Measurements from ENCODE around the gene TAB2. TPM values are rescaled to one million over a fixed set of nuclear protein-coding genes. Genes with fewer than 3 reads are reported as not detected.
"Not testable (repeated sequence)": the region's sequence is repeated elsewhere in the genome, so short reads cannot be mapped to it uniquely, and the experiment has no call there.

TAB2 gene
- total and polyA plus RNA-seq, 2 donors (not counting 3 experiments of a cell fraction or from before 2014, with no cell fraction given): 26.0 to 37.4 TPM

DNA sequence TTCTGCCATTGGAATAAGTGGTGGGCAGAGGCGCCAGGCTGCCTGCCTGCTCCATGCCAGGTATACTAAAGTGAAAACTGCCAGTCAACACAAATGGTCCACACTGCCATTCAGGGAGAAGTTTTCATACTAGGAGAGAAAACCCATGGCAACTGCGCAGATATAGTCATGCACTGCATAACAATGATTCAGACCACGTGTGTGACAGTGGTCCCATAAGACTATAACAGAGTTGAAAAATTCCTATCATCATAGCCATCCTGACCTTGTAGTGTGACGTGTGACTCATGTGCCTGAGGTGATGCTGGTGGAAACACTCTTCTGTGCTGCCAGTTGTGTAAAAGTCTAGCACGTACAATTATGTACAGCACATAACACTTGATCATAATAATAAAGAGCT, 142.2 kb downstream of the TAB2 start:
- no peak for DNase-seq (ENCODE audit: low read depth, low spot score)
- no peak for TF ChIP-seq GATA2 (IDR thresholded peaks at IDR 0.05; ENCODE audit: insufficient read depth, insufficient read length, low read depth, low read length)
- BruUV-seq (replicated peaks): no TSS peak
- H3K27ac ChIP-seq (ENCODE audit: insufficient read depth, low read depth, low read length): no peak overlapping the region
- H3K4me2 ChIP-seq (ENCODE audit: insufficient read depth, low read length): no peak overlapping the region
- no peaks in the 10 kb centered on the region for H3K9me3 ChIP-seq (replicated peaks; ENCODE audit: control insufficient read depth, insufficient read depth, low read length)
- intact Hi-C loops (cut with micrococcal nuclease) (no loop called here), dilution Hi-C loops (cut with MboI; ENCODE audit: extremely low pct_ligation_motif_present, low sequenced_read_pairs) (no loop called here)
- H4K20me1 ChIP-seq (replicated peaks; ENCODE audit: control insufficient read depth, extremely low read depth, insufficient read depth, low read length): no peaks in the 10 kb centered on the region
- H3K9ac ChIP-seq (replicated peaks; ENCODE audit: extremely low read depth, insufficient read depth, low read length): no peak overlapping the region
- H3K36me3 ChIP-seq (ENCODE audit: control insufficient read depth in 2 of 2, extremely low read depth in 1 of 2, insufficient read depth in 2 of 2, low read length in 2 of 2): no peaks in the 10 kb centered on the region
- no peak for FAIRE-seq
- H3K27me3 ChIP-seq (ENCODE audit: control insufficient read depth in 2 of 2, insufficient read depth in 2 of 2, low read length in 2 of 2): peaks cover 6% of the 10 kb centered on the region in 2 experiments
- no peaks in the 10 kb centered on the region for H3K79me2 ChIP-seq (ENCODE audit: control insufficient read depth, insufficient read depth, low read length)
- CTCF ChIA-PET: no interaction called here
- no peak overlapping the region for H3K4me3 ChIP-seq (replicated peaks in 1 of 3; ENCODE audit: insufficient read depth in 1 of 3, low read depth in 1 of 3, low read length in 3 of 3)
- no peaks in the 10 kb centered on the region for H3K4me1 ChIP-seq (ENCODE audit: control insufficient read depth, extremely low read depth, insufficient read depth, low read length)
- POLR2A ChIA-PET: no interaction called here
- H2AFZ ChIP-seq (ENCODE audit: low read depth, low read length): no peak overlapping the region
- no peaks in the 10 kb centered on the region for H3K9me1 ChIP-seq (replicated peaks; ENCODE audit: control insufficient read depth, extremely low read depth, insufficient read depth, low read length)

DNA sequence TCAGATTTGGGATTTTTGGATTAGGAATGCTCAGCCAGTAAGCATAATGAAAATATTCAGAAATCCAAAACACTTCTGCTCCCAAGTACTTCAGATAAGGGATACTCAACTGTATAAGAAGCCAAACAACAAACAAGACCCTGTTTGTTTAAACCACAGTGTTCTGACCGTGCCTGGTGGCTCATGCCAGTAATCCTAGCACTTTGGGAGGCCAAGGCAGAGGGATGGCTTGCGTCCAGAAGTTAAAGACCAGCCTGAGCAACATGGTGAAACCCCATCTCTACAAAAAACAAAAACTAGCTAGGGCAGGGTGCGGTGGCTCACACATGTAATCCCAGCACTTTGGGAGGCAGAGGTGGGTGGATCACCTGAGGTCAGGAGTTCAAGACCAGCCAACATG, 142.7 kb downstream of the TAB2 start:
- H3K79me2 ChIP-seq (ENCODE audit: control insufficient read depth, insufficient read depth, low read length); dilution Hi-C loops (cut with MboI; ENCODE audit: extremely low pct_ligation_motif_present, low sequenced_read_pairs); H3K27me3 ChIP-seq (ENCODE audit: control insufficient read depth in 2 of 2, insufficient read depth in 2 of 2, low read length in 2 of 2); H3K9me1 ChIP-seq (replicated peaks; ENCODE audit: control insufficient read depth, extremely low read depth, insufficient read depth, low read length); H3K4me3 ChIP-seq (replicated peaks in 1 of 3; ENCODE audit: insufficient read depth in 1 of 3, low read depth in 1 of 3, low read length in 3 of 3); H3K9ac ChIP-seq (replicated peaks; ENCODE audit: extremely low read depth, insufficient read depth, low read length); H4K20me1 ChIP-seq (replicated peaks; ENCODE audit: control insufficient read depth, extremely low read depth, insufficient read depth, low read length); DNase-seq (ENCODE audit: low read depth, low spot score); H3K9me3 ChIP-seq (replicated peaks; ENCODE audit: control insufficient read depth, insufficient read depth, low read length); H3K4me2 ChIP-seq (ENCODE audit: insufficient read depth, low read length); FAIRE-seq; BruUV-seq (replicated peaks); intact Hi-C loops (cut with micrococcal nuclease); H3K4me1 ChIP-seq (ENCODE audit: control insufficient read depth, extremely low read depth, insufficient read depth, low read length); H2AFZ ChIP-seq (ENCODE audit: low read depth, low read length); H3K27ac ChIP-seq (ENCODE audit: insufficient read depth, low read depth, low read length); POLR2A ChIA-PET; H3K36me3 ChIP-seq (ENCODE audit: control insufficient read depth in 2 of 2, extremely low read depth in 1 of 2, insufficient read depth in 2 of 2, low read length in 2 of 2): not testable (repeated sequence)
- CTCF ChIA-PET: interaction anchor here (1.2 kb wide), 1 partner anchor 13 kb away, joined by 3 read pairs; no protein-coding TSS in a partner anchor

Small RNAs within 50 kb of the gene (small RNA-seq; reads per million reads assigned to genes)
- gene RN7SL234P (ENCODE audit: insufficient read depth, insufficient read length, low read depth, low replicate concordance): not detected

Other genes with a start within 250 kb of the TAB2 start
- gene SUMO4, start 82.5 kb downstream of the TAB2 start, total RNA-seq: 2.6 and 3.1 TPM in 2 replicates
- 0.08 and 0.10 TPM in 2 replicates for gene SUMO4, start 82.5 kb downstream of the TAB2 start, polyA plus RNA-seq
- gene ZC3H12D, start 167.3 kb downstream of the TAB2 start, total RNA-seq: not detected in 2 replicates
- 0.03 and 0.06 TPM in 2 replicates for gene ZC3H12D, start 167.3 kb downstream of the TAB2 start, polyA plus RNA-seq
- 24.3 and 27.8 TPM in 2 replicates for gene PPIL4, start 228.3 kb downstream of the TAB2 start, total RNA-seq
- 1.2 and 2.2 TPM in 2 replicates for gene PPIL4, start 228.3 kb downstream of the TAB2 start, polyA plus RNA-seq
- 38.0 and 38.2 TPM in 2 replicates for gene GINM1, start 248.7 kb downstream of the TAB2 start, total RNA-seq
- gene GINM1, start 248.7 kb downstream of the TAB2 start, polyA plus RNA-seq: 10.2 and 14.6 TPM in 2 replicates

All from endothelial cell of umbilical vein (primary cell).